IPS-NIHi7 (cell line): ENCODE measurements around the gene KLF8.
"Not testable (repeated sequence)": the region's sequence is repeated elsewhere in the genome, so short reads cannot be mapped to it uniquely, and the experiment has no call there.

Source experiments
- DNase-seq: peaks from one replicate; pipeline ENCODE4 v3.0.0; 2012; ENCODE audit warnings: mixed read lengths; ENCODE audit errors: extremely low spot score

KLF8 gene

GRCh38 chrX:56232221-56233082 lies at the start of gene KLF8:
Gene KLF8 (plus strand): TSS chrX:56232356. CDS start chrX:56233335, 979 bp downstream.
- peak; percentile 54 for DNase-seq

GRCh38 chrX:56206945-56207344 lies 25.2 kb upstream of the KLF8 start:
- not testable (repeated sequence) for DNase-seq

GRCh38 chrX:56211701-56212100 lies 20.5 kb upstream of the KLF8 start:
- no peak for DNase-seq

DNA sequence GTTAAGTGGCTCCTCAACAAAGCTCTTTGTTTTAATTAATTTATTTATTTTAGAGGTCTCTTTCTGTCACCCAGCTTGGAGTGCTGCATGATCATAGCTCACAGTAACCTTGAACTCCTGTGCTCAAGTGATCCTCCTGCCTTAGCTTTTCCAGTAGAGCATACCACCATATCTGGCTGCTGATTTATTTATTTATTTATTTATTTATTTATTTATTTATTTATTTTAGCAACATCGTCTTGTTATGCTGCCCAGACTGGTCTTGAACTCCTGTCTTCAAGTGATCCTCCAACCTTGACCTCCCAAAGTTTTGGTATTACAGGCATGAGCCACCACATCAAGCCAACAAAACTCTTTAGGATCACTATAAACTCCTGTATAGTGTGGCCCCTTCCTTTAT lies 15.8 kb upstream of the KLF8 start:
- DNase-seq = no peak

DNA sequence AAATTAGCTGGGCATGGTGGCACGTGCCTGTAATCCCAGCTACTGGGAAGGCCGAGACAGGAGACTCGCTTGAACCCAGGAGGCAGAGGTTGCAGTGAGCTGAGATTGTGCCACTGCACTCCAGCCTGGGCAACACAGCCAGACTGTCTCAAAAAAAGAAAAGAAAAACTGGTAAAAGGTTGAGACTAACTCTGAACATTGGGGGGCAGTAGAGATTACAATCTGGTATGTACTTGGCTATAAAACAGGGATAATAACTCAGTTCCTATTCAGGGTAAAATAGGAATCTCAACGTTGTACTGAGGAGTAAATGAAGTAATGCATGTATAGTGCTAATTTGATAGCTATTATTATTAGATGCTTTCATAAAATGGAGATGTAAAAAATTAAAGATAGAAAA lies 12.5 kb upstream of the KLF8 start:
- DNase-seq = peak; percentile 10

DNA sequence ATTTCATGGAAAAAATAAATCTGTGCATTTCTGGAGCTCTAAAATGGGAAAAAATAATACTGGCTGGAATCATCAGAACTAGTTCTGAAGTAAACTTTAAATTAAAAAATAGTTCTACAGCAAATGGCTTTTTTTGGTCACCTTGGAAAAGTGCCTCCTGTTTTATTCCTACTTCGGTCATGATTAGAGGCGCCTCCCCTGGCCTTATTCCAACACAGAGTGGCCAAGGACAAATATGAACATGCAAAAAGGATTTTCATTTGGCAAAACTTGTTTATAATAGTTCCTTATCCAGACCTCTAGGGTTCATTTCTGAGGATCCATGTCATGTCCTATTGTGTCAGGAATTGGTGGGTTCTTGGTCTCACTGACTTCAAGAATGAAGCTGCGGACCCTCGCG lies 11.1 kb upstream of the KLF8 start:
- no peak for DNase-seq

- no peak for DNase-seq
These were observed 9.6 kb upstream of the KLF8 start for GRCh38 chrX:56222473-56223000.

DNA sequence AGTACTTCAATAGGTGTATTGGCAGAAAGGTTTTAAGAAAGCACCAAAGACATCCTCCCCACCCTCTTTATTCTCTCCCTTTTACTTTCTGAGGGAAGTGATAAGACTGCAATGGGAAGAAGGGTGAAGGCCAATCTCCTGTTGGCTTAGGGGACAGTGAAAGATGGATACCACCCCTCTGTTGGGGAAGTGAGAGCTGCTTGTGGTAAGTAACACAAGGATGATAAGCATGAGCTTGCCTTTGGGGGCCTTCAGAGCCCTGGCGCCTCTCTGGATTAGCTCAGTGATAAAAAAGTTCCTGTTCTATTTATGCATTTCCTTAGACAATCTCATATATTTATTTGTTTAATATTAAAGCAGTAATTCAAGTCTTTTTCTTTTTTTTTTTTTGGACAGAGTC lies 5.2 kb upstream of the KLF8 start:
- no peak for DNase-seq

DNA sequence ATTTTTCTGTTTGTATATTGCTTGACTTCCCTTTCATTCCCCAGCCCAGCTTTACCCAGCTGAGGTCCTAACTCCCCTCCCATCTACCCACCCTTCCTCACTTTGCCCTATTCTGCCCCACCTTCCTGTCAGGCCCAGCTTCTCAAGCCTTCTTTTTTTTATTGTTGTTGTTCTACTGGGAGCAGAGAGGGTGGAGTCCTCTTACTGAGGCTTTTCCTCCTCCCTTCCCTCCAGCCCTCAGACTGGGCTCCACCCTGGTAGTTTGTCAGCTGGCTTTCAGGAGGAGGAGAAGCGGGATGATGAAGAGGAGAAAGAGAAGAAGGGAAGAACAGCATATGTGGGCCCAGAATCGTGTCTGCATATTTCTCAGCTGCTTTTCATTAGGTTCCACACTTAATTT lies 3.2 kb upstream of the KLF8 start:
- DNase-seq = no peak

GRCh38 chrX:56231537-56232090 lies 542 bp upstream of the KLF8 start:
- DNase-seq = peak; percentile 9

- DNase-seq = peak; percentile 9
These were observed 944 bp downstream of the KLF8 start for GRCh38 chrX:56233100-56233499.

- DNase-seq = peak; percentile 60
These were observed 1.5 kb downstream of the KLF8 start for GRCh38 chrX:56233682-56234081.

- peak; percentile 56 for DNase-seq
These were observed 16.3 kb downstream of the KLF8 start for GRCh38 chrX:56248492-56248891.

GRCh38 chrX:56253832-56254703 lies 21.9 kb downstream of the KLF8 start:
- DNase-seq = no peak

- DNase-seq = no peak
These were observed 36.7 kb downstream of the KLF8 start for GRCh38 chrX:56268888-56269287.

DNA sequence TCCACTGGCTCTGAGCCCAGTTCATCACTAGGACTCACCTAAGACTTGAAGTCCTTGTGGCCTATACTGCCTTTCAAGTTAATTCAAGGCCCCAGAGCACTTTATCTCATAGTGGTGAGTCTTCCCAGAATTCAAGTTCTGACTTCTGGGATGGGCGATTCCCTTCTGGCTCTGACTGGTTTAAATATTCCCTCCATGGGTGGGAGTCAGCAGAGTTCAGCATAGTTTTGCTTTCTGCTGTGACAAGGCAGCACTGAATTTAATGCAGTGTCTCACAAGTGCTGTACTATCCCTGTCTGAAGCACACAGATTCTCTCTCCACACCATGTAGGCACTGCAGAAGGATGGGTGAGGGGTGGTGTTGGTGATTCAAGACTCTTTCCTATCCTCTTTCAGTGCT lies 46.5 kb downstream of the KLF8 start:
- DNase-seq = no peak

GRCh38 chrX:56279863-56280262 lies 47.7 kb downstream of the KLF8 start:
- DNase-seq = no peak

DNA sequence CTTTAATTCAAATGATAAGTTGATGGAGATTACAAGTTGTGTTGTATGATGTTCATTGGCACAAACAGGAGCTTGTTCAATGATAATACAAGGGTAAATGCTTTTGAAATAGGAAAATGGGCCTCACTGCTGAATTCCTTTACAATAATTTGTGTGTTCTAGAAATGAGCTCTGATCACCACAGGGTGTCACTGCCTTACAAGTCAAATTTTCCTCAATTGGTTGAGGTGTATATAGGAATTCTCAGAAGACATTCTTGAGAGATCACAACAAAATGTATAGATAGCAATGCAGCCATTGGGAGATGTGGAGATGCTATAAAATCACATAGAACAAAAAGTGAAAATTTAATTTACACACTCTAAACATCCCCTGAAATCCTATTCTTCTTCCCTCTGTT lies 49.6 kb downstream of the KLF8 start:
- DNase-seq = no peak

DNA sequence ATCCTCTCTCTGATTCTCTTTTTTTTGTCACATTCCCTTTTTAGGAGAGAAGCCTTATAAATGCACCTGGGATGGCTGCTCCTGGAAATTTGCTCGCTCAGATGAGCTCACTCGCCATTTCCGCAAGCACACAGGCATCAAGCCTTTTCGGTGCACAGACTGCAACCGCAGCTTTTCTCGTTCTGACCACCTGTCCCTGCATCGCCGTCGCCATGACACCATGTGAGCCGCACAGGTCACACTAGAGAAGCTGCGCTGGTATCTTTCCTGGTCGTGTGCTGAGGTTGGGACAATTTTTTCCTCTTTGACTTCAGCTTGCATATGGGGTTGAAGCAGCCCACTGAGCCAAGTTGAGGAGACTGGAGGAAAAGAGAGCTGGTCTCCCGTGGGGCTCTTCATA lies 52.1 kb downstream of the KLF8 start:
- no peak for DNase-seq

DNA sequence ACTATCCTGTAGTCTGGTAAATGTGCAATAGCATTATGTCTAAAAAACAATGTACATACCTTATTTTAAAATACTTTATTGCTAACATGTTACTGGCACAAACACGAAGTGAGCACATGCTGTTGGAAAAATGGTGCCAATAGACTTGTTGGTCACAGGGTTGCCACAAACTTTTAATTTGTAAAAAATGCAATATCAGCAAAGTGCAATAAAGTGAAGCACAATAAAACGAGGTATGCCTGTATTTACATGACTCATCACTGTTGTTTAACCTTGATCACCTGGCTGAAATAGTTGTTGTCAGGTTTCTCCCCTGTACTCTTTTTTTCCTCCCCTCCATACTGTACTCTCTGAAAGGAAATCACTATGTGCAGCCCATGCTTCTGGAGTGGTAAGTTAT lies 56.5 kb downstream of the KLF8 start:
- no peak for DNase-seq

GRCh38 chrX:56289449-56289848 lies 57.3 kb downstream of the KLF8 start:
- DNase-seq = no peak

DNA sequence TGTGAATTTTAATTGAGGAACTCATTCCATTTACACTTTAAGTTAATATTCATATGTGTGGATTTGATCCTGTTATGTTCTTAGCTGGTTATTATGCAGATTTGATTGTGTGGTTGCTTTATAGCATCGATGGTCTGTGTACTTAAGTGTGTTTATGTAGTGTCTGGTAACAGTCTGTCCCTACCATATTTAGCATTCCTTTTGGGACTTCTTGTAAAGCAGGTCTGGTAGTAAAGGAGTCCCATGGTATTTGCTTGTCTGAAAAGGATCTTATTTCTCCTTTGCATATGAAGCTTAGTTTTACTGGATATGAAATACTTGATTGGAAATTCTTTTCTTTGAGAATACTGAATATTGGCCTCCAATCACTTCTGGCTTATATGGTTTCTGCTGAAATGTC lies 76.6 kb downstream of the KLF8 start:
- DNase-seq = no peak
